Measurements from ENCODE around the gene SH2B3. TPM values are rescaled to one million over a fixed set of nuclear protein-coding genes. Genes with fewer than 3 reads are reported as not detected.
"Not testable (repeated sequence)": the region's sequence is repeated elsewhere in the genome, so short reads cannot be mapped to it uniquely, and the experiment has no call there.

The SH2B3 gene
- total and polyA plus RNA-seq, 2 donors from 2014 or later, result 7.3 to 35.0 TPM

GRCh38 chr12:111457071-111457470 is 51.3 kb downstream of the SH2B3 start:
- Histone ChIP-seq H3K4me3 (ENCODE audit: low read length in 3 of 3) (no peak overlapping the region), H3K27me3 (ENCODE audit: control insufficient read depth, insufficient read depth, low read length) (no peaks in the 10 kb centered on the region), H3K4me1 (ENCODE audit: control insufficient read depth in 2 of 3, insufficient read depth in 2 of 3, low read depth in 1 of 3, low read length in 3 of 3) (peaks cover 0 to 18% (median 3%) of the 10 kb centered on the region in 3 donors), H3K9me3 (ENCODE audit: control insufficient read depth in 2 of 3, insufficient read depth in 1 of 3, low read length in 3 of 3) (no peaks in the 10 kb centered on the region), H3K9ac (ENCODE audit: low read length in 3 of 3) (no peak overlapping the region), H3K27ac (ENCODE audit: low read depth in 2 of 2, low read length in 2 of 2) (no peak overlapping the region), H3K36me3 (ENCODE audit: control insufficient read depth in 2 of 3, insufficient read depth in 3 of 3, low read length in 3 of 3) (peaks cover 7 to 42% (median 36%) of the 10 kb centered on the region in 3 donors)
- intact Hi-C loops (cut with DNase I), result no loop called here
- DNase-seq (no peak), FAIRE-seq (no peak)
- TF ChIP-seq CTCF (IDR thresholded peaks at IDR 0.05; ENCODE audit: borderline replicate concordance, extremely low read depth, insufficient read depth), result no peak

- peaks cover 2 to 18% (median 8%) of the 10 kb centered on the region in 3 donors for H3K4me1 ChIP-seq (ENCODE audit: control insufficient read depth in 2 of 3, insufficient read depth in 2 of 3, low read depth in 1 of 3, low read length in 3 of 3)
- H3K27ac ChIP-seq (ENCODE audit: low read depth in 2 of 2, low read length in 2 of 2), result no peak overlapping the region
- no peak overlapping the region for H3K9ac ChIP-seq (ENCODE audit: low read length in 3 of 3)
- no peak for FAIRE-seq
- no peak for DNase-seq
- H3K27me3 ChIP-seq (ENCODE audit: control insufficient read depth, insufficient read depth, low read length), result no peaks in the 10 kb centered on the region
- H3K36me3 ChIP-seq (ENCODE audit: control insufficient read depth in 2 of 3, insufficient read depth in 3 of 3, low read length in 3 of 3), result peaks cover 7 to 42% (median 36%) of the 10 kb centered on the region in 3 donors
- TF ChIP-seq CTCF (IDR thresholded peaks at IDR 0.05; ENCODE audit: borderline replicate concordance, extremely low read depth, insufficient read depth), result no peak
- no peaks in the 10 kb centered on the region for H3K9me3 ChIP-seq (ENCODE audit: control insufficient read depth in 2 of 3, insufficient read depth in 1 of 3, low read length in 3 of 3)
- no peak overlapping the region for H3K4me3 ChIP-seq (ENCODE audit: low read length in 3 of 3)
- intact Hi-C loops (cut with DNase I), result no loop called here
Measured at GRCh38 chr12:111457577-111457976, 51.9 kb downstream of the SH2B3 start.

- no peak for FAIRE-seq
- peaks cover 7 to 35% (median 31%) of the 10 kb centered on the region in 3 donors for H3K36me3 ChIP-seq (ENCODE audit: control insufficient read depth in 2 of 3, insufficient read depth in 3 of 3, low read length in 3 of 3)
- no peaks in the 10 kb centered on the region for H3K9me3 ChIP-seq (ENCODE audit: control insufficient read depth in 2 of 3, insufficient read depth in 1 of 3, low read length in 3 of 3)
- H3K4me1 ChIP-seq (ENCODE audit: control insufficient read depth in 2 of 3, insufficient read depth in 2 of 3, low read depth in 1 of 3, low read length in 3 of 3), result peaks cover 3 to 17% (median 13%) of the 10 kb centered on the region in 3 donors
- peak overlapping the region; percentile 9 to 56 for H3K27ac ChIP-seq (ENCODE audit: low read depth in 2 of 2, low read length in 2 of 2)
- no peak for TF ChIP-seq CTCF (IDR thresholded peaks at IDR 0.05; ENCODE audit: borderline replicate concordance, extremely low read depth, insufficient read depth)
- no peak overlapping the region for H3K4me3 ChIP-seq (ENCODE audit: low read length in 3 of 3)
- peak overlapping the region in 1 of 3 donors; percentile 56 for H3K9ac ChIP-seq (ENCODE audit: low read length in 3 of 3)
- intact Hi-C loops (cut with DNase I), result no loop called here
- DNase-seq, result no peak
- H3K27me3 ChIP-seq (ENCODE audit: control insufficient read depth, insufficient read depth, low read length), result no peaks in the 10 kb centered on the region
Measured at GRCh38 chr12:111458546-111459172, 52.9 kb downstream of the SH2B3 start.

GRCh38 chr12:111460111-111460510 is 54.4 kb downstream of the SH2B3 start:
- not testable (repeated sequence) for H3K27me3 ChIP-seq (ENCODE audit: control insufficient read depth, insufficient read depth, low read length); DNase-seq
- peaks cover 7 to 23% (median 17%) of the 10 kb centered on the region in 3 donors for H3K36me3 ChIP-seq (ENCODE audit: control insufficient read depth in 2 of 3, insufficient read depth in 3 of 3, low read length in 3 of 3)

More at GRCh38 chr12:111460111-111460510, 54.4 kb downstream of the SH2B3 start:
- H3K27ac ChIP-seq (ENCODE audit: low read depth in 2 of 2, low read length in 2 of 2); H3K4me3 ChIP-seq (ENCODE audit: low read length in 3 of 3); intact Hi-C loops (cut with DNase I); H3K9me3 ChIP-seq (ENCODE audit: control insufficient read depth in 2 of 3, insufficient read depth in 1 of 3, low read length in 3 of 3); FAIRE-seq; H3K9ac ChIP-seq (ENCODE audit: low read length in 3 of 3): not testable (repeated sequence)
- H3K4me1 ChIP-seq (ENCODE audit: control insufficient read depth in 2 of 3, insufficient read depth in 2 of 3, low read depth in 1 of 3, low read length in 3 of 3), result peaks cover 3 to 13% (median 11%) of the 10 kb centered on the region in 3 donors
